ENCODE results near the gene DGKI.

DNA sequence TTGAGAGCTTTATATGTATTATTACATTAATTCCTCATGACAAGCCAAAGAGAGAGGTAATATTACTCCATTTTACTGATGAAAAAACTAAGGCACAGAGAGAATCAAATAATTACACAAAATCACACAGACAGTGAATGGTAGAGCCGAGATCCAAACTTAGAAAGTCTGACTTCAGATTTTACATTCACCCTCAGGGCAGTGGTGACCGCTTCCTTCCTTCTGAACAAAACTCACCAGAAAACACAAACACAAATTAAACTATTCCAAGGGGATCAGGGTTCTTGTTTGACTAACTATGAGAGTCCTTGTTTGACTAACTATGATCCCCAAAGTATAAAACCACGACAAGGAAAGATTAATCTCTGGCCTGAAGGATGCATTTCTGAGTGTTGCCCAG lies 435.3 kb downstream of the DGKI start:
- TF ChIP-seq, protein P1, sequence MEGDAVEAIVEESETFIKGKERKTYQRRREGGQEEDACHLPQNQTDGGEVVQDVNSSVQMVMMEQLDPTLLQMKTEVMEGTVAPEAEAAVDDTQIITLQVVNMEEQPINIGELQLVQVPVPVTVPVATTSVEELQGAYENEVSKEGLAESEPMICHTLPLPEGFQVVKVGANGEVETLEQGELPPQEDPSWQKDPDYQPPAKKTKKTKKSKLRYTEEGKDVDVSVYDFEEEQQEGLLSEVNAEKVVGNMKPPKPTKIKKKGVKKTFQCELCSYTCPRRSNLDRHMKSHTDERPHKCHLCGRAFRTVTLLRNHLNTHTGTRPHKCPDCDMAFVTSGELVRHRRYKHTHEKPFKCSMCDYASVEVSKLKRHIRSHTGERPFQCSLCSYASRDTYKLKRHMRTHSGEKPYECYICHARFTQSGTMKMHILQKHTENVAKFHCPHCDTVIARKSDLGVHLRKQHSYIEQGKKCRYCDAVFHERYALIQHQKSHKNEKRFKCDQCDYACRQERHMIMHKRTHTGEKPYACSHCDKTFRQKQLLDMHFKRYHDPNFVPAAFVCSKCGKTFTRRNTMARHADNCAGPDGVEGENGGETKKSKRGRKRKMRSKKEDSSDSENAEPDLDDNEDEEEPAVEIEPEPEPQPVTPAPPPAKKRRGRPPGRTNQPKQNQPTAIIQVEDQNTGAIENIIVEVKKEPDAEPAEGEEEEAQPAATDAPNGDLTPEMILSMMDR (IDR thresholded peaks at IDR 0.05): no peak
- no peak for TF ChIP-seq CBFB (CRISPR knock-in tag; IDR thresholded peaks at IDR 0.05; ENCODE audit: low read depth)
- TF ChIP-seq, protein P2, sequence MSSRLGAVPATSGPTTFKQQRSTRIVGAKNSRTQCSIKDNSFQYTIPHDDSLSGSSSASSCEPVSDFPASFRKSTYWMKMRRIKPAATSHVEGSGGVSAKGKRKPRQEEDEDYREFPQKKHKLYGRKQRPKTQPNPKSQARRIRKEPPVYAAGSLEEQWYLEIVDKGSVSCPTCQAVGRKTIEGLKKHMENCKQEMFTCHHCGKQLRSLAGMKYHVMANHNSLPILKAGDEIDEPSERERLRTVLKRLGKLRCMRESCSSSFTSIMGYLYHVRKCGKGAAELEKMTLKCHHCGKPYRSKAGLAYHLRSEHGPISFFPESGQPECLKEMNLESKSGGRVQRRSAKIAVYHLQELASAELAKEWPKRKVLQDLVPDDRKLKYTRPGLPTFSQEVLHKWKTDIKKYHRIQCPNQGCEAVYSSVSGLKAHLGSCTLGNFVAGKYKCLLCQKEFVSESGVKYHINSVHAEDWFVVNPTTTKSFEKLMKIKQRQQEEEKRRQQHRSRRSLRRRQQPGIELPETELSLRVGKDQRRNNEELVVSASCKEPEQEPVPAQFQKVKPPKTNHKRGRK (CRISPR knock-in tag; IDR thresholded peaks at IDR 0.05; ENCODE audit: borderline replicate concordance): no peak
